Amygdala (tissue), 56 donors: ENCODE data around the gene MAPK1IP1L.

ENCODE experiments used
- DNase-seq, 56 donors: peaks; one replicate each; lab custom pipeline; 2025; lab: John Stamatoyannopoulos, UW

Gene MAPK1IP1L

DNA sequence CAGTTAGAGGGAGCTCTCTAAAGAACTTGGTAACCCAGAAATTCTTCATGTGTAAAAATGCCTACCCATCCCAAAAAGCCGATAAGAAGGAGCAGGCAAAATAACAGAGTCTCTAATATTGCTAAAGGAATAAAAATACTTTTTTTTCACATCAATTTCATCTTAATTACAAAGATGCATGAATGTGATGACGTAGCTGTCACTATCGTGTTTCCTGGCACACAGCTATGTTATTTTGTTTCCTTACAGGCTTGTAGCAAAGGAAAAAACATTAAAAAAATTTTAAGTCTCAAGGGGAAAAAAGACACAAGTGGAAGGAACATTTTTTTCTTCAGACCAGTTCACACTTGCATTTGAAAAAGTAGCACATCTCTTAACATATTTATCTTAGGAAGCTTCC lies 67.3 kb downstream of the MAPK1IP1L start:
- no peak for DNase-seq
